Neural cell (in vitro differentiated cells): ENCODE data around the gene LEMD2. TPM values are rescaled to one million over a fixed set of nuclear protein-coding genes. Genes with fewer than 3 reads are reported as not detected.

Source experiments
- H2AFZ ChIP-seq: fragments of 200-600, 300-800 bp; sonication (generic), shearing (Covaris generic); 2 replicates; pipeline ENCODE4 v1.6.0; 2014; ENCODE audit warnings: low read depth, mild to moderate bottlenecking, antibody characterized with exemption, low read length, moderate library complexity
- H3F3A ChIP-seq: fragments of 200-600 bp; shearing (Covaris generic); 2 replicates; pipeline ENCODE4 v1.6.1; 2016; ENCODE audit warnings: mild to moderate bottlenecking, moderate library complexity, mixed read lengths, antibody characterized with exemption, low read length; ENCODE audit not compliant: insufficient read depth, poor library complexity, severe bottlenecking
- H3K27ac ChIP-seq: fragments of 200-600, 300-800 bp; sonication (generic), shearing (Covaris generic); 2 replicates; pipeline ENCODE4 v1.5.1; 2014; ENCODE audit warnings: mild to moderate bottlenecking, low read length, moderate library complexity
- H3K27me3 ChIP-seq: fragments of 300-800, 200-600 bp; sonication (generic), shearing (Covaris generic); 2 replicates; pipeline ENCODE4 v1.6.0; 2014; ENCODE audit warnings: mild to moderate bottlenecking, low read depth, low read length, moderate library complexity; ENCODE audit not compliant: insufficient read depth
- H3K36me3 ChIP-seq: fragments of 300-800, 200-600 bp; sonication (generic), shearing (Covaris generic); 2 replicates; pipeline ENCODE4 v1.5.1; 2014; ENCODE audit warnings: mild to moderate bottlenecking, antibody characterized with exemption, low read length, moderate library complexity; ENCODE audit not compliant: insufficient read depth
- H3K4me2 ChIP-seq: fragments of 300-800, 200-600 bp; sonication (generic), shearing (Covaris generic); 2 replicates; pipeline ENCODE4 v1.6.0; 2014; ENCODE audit warnings: mild to moderate bottlenecking, low read length
- H3K4me3 ChIP-seq: fragments of 300-800, 200-600 bp; sonication (generic), shearing (Covaris generic); 2 replicates; pipeline ENCODE4 v1.5.1; 2014; ENCODE audit warnings: mild to moderate bottlenecking, low read length, moderate library complexity
- H3K79me2 ChIP-seq: fragments of 200-600 bp; shearing (Covaris generic); replicated peaks from 2 replicates; pipeline ENCODE4 v1.6.0; 2014; ENCODE audit warnings: mild to moderate bottlenecking, low read length, moderate library complexity; ENCODE audit not compliant: insufficient read depth
- H3K9ac ChIP-seq: fragments of 300-800, 200-600 bp; sonication (generic), shearing (Covaris generic); 2 replicates; pipeline ENCODE4 v1.6.1; 2016; ENCODE audit warnings: mild to moderate bottlenecking, low read length, mixed read lengths
- H3K9me2 ChIP-seq: fragments of 200-600 bp; shearing (Covaris generic); 2 replicates; pipeline ENCODE4 v1.6.1; 2016; ENCODE audit warnings: mild to moderate bottlenecking, low read length, mixed read lengths; ENCODE audit not compliant: insufficient read depth
- H3K9me3 ChIP-seq: fragments of 200-600, 300-800 bp; sonication (generic), shearing (Covaris generic); 2 replicates; pipeline ENCODE4 v1.6.1; 2016; ENCODE audit warnings: mild to moderate bottlenecking, mixed run types, low read length, moderate library complexity, mixed read lengths
- H4K20me1 ChIP-seq: fragments of 200-600 bp; shearing (Covaris generic); 2 replicates; pipeline ENCODE4 v1.6.1; 2016; ENCODE audit warnings: mild to moderate bottlenecking, mixed run types; ENCODE audit not compliant: insufficient read depth
- EP300 ChIP-seq: fragments of 450-650 bp; conservative IDR thresholded peaks from 2 replicates; pipeline ENCODE4 v1.6.1; 2014; ENCODE audit warnings: antibody characterized with exemption, mild to moderate bottlenecking, moderate library complexity; ENCODE audit not compliant: poor library complexity, severe bottlenecking
- EZH2 ChIP-seq: fragments of 200-600, 300-800 bp; shearing (Covaris generic), sonication (generic); IDR thresholded peaks from 2 replicates; pipeline ENCODE4 v1.6.1; 2014; ENCODE audit warnings: antibody characterized with exemption, low read length, borderline replicate concordance, mild to moderate bottlenecking; ENCODE audit not compliant: insufficient read depth, poor library complexity, severe bottlenecking
- MXI1 ChIP-seq: fragments of 450-650 bp; conservative IDR thresholded peaks from 2 replicates; pipeline ENCODE4 v1.6.1; 2014; ENCODE audit warnings: antibody characterized with exemption, mild to moderate bottlenecking; ENCODE audit not compliant: poor library complexity, severe bottlenecking
- POLR2AphosphoS5 ChIP-seq: IDR thresholded peaks from 2 replicates; pipeline ENCODE4 v1.6.1; 2012
- RAD21 ChIP-seq: fragments of 450-650 bp; conservative IDR thresholded peaks from 2 replicates; pipeline ENCODE4 v1.6.1; 2014; ENCODE audit warnings: antibody characterized with exemption, mild to moderate bottlenecking, moderate library complexity
- SMC3 ChIP-seq: fragments of 450-650 bp; conservative IDR thresholded peaks from 2 replicates; pipeline ENCODE4 v1.6.1; 2014; ENCODE audit warnings: antibody characterized with exemption, mild to moderate bottlenecking, moderate library complexity; ENCODE audit not compliant: poor library complexity
- TAF1 ChIP-seq: IDR thresholded peaks from 2 replicates; pipeline ENCODE4 v1.6.1; 2012; ENCODE audit warnings: low read depth
- polyA plus RNA-seq: library from polyadenylated mRNA; depleted of rRNA; stranded (reverse); fragments of >200 nt; gene quantifications from 2 replicates; pipeline ENCODE4 v1.2.3, GENCODE V29; 2014
- TF ChIP-seq, protein P1 (sequence below): IDR thresholded peaks from 2 replicates; pipeline ENCODE4 v1.6.1; 2012; ENCODE audit warnings: borderline replicate concordance
- TF ChIP-seq, protein P2 (sequence below): fragments of 450-650 bp; IDR thresholded peaks from 2 replicates; pipeline ENCODE4 v1.5.1; 2014; ENCODE audit warnings: antibody characterized with exemption, mild to moderate bottlenecking, moderate library complexity; ENCODE audit not compliant: poor library complexity, severe bottlenecking

The LEMD2 gene
- polyA plus RNA-seq, 1 donor from 2014 or later, result 84.6 TPM

DNA sequence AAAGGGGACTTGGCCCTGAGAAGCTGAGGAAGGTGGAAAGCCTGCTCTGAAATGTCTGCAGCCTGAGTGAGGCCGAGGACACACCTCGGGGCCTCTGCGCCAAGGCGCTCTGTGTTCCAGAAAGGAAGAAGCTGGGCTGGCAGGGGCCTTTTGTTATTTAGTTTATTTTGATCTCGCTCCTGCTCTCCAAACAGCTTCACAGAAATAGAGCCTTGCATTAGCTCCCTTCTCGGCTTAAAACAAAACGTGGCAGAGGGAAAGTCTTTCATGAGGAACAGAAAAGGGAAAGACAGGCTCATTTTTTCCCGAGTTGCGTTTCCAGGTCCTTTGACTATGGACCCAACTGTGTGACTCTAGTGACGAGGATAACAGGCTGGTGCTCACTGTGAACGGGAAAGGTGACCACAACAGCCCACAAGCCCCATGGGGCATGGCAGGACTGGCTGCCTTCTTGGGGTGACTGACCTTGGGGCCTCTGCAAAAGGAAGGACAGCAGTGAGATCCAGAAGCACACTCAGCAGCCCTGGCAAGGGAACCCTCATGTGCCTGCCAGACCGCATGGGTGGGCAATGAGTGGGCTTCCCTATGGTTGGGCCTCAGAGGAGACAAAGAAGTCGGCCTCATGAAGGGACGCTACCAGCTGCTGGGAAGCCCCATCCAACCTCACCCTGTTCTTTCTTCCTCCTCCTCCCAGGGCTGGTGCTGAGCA, 18.7 kb downstream of the LEMD2 start:
- Histone ChIP-seq H3K9me2 (no peaks in the 10 kb centered on the region), H3K36me3 (peaks cover 9% of the 10 kb centered on the region), H4K20me1 (no peaks in the 10 kb centered on the region), H3F3A (peaks cover 3% of the 10 kb centered on the region), H3K27me3 (no peaks in the 10 kb centered on the region), H3K4me3 (no peak overlapping the region), H3K27ac (no peak overlapping the region), H3K9ac (no peak overlapping the region), H3K79me2 (no peaks in the 10 kb centered on the region), H2AFZ (no peak overlapping the region), H3K4me2 (no peak overlapping the region), H3K9me3 (no peaks in the 10 kb centered on the region)
- no peak for TF ChIP-seq RAD21
- TF ChIP-seq, protein P1, sequence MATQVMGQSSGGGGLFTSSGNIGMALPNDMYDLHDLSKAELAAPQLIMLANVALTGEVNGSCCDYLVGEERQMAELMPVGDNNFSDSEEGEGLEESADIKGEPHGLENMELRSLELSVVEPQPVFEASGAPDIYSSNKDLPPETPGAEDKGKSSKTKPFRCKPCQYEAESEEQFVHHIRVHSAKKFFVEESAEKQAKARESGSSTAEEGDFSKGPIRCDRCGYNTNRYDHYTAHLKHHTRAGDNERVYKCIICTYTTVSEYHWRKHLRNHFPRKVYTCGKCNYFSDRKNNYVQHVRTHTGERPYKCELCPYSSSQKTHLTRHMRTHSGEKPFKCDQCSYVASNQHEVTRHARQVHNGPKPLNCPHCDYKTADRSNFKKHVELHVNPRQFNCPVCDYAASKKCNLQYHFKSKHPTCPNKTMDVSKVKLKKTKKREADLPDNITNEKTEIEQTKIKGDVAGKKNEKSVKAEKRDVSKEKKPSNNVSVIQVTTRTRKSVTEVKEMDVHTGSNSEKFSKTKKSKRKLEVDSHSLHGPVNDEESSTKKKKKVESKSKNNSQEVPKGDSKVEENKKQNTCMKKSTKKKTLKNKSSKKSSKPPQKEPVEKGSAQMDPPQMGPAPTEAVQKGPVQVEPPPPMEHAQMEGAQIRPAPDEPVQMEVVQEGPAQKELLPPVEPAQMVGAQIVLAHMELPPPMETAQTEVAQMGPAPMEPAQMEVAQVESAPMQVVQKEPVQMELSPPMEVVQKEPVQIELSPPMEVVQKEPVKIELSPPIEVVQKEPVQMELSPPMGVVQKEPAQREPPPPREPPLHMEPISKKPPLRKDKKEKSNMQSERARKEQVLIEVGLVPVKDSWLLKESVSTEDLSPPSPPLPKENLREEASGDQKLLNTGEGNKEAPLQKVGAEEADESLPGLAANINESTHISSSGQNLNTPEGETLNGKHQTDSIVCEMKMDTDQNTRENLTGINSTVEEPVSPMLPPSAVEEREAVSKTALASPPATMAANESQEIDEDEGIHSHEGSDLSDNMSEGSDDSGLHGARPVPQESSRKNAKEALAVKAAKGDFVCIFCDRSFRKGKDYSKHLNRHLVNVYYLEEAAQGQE, result no peak
- TF ChIP-seq SMC3, result no peak
- no peak for TF ChIP-seq MXI1
- TF ChIP-seq TAF1, result no peak
- TF ChIP-seq, protein P2, sequence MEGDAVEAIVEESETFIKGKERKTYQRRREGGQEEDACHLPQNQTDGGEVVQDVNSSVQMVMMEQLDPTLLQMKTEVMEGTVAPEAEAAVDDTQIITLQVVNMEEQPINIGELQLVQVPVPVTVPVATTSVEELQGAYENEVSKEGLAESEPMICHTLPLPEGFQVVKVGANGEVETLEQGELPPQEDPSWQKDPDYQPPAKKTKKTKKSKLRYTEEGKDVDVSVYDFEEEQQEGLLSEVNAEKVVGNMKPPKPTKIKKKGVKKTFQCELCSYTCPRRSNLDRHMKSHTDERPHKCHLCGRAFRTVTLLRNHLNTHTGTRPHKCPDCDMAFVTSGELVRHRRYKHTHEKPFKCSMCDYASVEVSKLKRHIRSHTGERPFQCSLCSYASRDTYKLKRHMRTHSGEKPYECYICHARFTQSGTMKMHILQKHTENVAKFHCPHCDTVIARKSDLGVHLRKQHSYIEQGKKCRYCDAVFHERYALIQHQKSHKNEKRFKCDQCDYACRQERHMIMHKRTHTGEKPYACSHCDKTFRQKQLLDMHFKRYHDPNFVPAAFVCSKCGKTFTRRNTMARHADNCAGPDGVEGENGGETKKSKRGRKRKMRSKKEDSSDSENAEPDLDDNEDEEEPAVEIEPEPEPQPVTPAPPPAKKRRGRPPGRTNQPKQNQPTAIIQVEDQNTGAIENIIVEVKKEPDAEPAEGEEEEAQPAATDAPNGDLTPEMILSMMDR, result no peak
- TF ChIP-seq EZH2, result no peak
- TF ChIP-seq POLR2AphosphoS5, result no peak
- no peak for TF ChIP-seq EP300

DNA sequence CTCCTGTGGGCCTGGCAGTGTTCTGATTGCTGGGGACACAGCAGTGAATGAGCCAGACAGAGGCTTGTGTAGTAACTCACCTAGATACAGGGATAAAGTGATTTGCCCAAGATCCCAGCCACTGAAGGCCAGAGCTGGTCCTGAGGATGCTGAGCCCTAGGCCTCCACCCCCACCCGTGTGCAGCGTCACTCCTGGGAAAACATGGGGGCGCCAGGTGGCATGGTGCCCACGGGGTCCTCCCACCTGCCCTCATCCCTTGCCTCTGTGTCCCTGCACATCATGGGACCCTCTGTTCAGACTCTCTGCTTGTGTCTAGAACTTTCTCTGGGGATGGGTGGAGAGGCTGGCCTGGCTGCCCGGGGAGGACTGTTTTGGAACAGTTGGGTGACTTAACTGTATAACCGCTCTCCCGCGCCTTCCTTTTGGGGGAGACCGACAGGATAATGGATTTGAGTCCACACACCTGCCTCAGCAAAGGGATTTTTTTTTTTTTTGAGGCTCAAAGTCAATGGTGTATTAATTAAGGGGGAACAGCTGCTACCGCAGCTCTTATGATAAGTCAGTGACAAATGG, 19.6 kb downstream of the LEMD2 start:
- no peak overlapping the region for H3K4me2 ChIP-seq
- H3K27me3 ChIP-seq, result no peaks in the 10 kb centered on the region
- no peak overlapping the region for H3K4me3 ChIP-seq
- no peaks in the 10 kb centered on the region for H3K79me2 ChIP-seq
- no peaks in the 10 kb centered on the region for H3K9me3 ChIP-seq
- peaks cover 3% of the 10 kb centered on the region for H3F3A ChIP-seq
- H3K9ac ChIP-seq, result no peak overlapping the region
- no peak overlapping the region for H3K27ac ChIP-seq
- H3K9me2 ChIP-seq, result no peaks in the 10 kb centered on the region
- no peak overlapping the region for H2AFZ ChIP-seq
- H4K20me1 ChIP-seq, result no peaks in the 10 kb centered on the region
- TF ChIP-seq SMC3 (no peak), EP300 (no peak), MXI1 (no peak)
- TF ChIP-seq, protein P2, result no peak
- H3K36me3 ChIP-seq, result peaks cover 9% of the 10 kb centered on the region
